GM13977 (cell line): ENCODE data around the gene GPRC5A.

Source experiments
- DNase-seq: peaks from one replicate; pipeline ENCODE4 v3.0.0; 2012; ENCODE audit warnings: low spot score
- in situ Hi-C: fragments of 300-500 bp; cut with MboI; formaldehyde crosslinking; loops from one replicate; pipeline ENCODE4 v1.12.0; 2022; ENCODE audit warnings: low sequenced_read_pairs, low pct_unique_long_range_greater_than_20kb, mixed read lengths, inconsistent platforms; ENCODE audit not compliant: unreplicated experiment
- TF ChIP-seq, protein P1 (sequence below): IDR thresholded peaks from 2 replicates; pipeline ENCODE4 v1.5.1; 2012; ENCODE audit warnings: mild to moderate bottlenecking, control low read depth; ENCODE audit not compliant: insufficient read depth; ENCODE audit errors: extremely low read depth, missing control alignments

The GPRC5A gene

DNA sequence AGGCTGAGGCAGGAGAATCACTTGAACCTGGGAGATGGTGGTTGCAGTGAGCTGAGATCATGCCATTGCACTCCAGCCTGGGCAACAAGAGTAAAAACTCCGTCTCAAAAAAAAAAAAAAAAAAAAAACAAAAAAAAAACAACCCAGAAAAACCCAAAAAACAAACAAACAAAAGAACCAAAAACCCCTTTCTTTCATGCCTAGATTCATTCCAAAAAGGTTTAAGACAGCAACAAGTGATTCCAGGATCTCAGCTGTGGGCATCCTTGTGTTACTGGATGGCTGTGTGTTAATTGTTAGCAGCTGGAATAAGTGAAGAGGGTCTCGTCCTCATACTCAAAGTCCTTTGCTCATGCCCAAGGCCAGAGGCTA lies 9.4 kb downstream of the GPRC5A start:
- in situ Hi-C loops, result no loop called here
- TF ChIP-seq, protein P1, sequence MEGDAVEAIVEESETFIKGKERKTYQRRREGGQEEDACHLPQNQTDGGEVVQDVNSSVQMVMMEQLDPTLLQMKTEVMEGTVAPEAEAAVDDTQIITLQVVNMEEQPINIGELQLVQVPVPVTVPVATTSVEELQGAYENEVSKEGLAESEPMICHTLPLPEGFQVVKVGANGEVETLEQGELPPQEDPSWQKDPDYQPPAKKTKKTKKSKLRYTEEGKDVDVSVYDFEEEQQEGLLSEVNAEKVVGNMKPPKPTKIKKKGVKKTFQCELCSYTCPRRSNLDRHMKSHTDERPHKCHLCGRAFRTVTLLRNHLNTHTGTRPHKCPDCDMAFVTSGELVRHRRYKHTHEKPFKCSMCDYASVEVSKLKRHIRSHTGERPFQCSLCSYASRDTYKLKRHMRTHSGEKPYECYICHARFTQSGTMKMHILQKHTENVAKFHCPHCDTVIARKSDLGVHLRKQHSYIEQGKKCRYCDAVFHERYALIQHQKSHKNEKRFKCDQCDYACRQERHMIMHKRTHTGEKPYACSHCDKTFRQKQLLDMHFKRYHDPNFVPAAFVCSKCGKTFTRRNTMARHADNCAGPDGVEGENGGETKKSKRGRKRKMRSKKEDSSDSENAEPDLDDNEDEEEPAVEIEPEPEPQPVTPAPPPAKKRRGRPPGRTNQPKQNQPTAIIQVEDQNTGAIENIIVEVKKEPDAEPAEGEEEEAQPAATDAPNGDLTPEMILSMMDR, result no peak
- DNase-seq, result no peak

DNA sequence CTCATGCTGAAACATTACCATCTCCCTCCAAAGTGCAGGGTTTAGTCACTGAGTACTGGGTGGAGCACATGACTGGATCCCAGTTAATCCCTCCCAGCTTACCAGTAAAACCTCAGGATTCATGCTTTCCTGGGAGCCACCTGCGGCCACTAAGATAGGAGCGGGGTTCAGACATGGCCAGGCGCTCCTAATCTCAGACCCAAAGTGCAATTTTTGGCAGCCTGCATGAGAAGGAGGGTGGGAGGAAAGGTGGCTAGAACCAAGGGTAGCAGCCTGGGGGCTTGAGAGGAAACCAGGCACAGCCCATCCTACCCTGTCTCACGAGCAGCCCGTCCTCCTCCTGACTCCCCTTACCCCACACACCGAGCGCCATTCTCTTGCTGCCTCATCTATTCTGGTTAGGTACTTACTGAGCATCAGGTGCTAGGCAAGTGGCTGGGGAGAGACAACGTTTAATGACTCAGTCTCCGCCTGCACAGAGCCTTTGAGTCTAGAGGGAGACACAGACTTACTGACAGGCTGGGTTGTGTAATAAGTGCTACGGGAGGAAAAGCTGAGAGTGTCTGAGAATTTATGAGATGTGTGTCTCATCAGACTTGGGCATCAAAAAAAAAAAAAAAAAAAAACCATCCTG lies 9.9 kb downstream of the GPRC5A start:
- in situ Hi-C loops, result no loop called here
- no peak for DNase-seq
- TF ChIP-seq, protein P1, result no peak

DNA sequence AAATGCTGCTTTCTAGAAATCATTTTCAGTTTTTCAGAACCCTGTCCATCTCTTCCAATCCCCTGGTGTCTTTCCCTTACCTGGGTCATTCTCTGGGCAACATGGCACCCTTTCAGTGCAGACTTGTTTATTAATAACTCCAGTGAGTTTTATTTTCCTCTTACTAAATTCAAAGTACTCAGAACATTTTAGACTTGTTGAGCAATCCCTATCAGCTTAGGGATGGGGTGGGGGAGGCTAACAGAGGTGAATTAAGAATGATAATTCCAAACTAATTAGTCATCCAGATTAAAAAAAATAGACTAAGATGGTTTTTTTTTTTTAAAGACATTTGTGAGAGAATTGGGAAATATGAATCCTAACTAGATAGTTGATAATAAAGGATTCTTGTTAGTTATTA lies 10.7 kb downstream of the GPRC5A start:
- in situ Hi-C loops, result no loop called here
- DNase-seq, result no peak

DNA sequence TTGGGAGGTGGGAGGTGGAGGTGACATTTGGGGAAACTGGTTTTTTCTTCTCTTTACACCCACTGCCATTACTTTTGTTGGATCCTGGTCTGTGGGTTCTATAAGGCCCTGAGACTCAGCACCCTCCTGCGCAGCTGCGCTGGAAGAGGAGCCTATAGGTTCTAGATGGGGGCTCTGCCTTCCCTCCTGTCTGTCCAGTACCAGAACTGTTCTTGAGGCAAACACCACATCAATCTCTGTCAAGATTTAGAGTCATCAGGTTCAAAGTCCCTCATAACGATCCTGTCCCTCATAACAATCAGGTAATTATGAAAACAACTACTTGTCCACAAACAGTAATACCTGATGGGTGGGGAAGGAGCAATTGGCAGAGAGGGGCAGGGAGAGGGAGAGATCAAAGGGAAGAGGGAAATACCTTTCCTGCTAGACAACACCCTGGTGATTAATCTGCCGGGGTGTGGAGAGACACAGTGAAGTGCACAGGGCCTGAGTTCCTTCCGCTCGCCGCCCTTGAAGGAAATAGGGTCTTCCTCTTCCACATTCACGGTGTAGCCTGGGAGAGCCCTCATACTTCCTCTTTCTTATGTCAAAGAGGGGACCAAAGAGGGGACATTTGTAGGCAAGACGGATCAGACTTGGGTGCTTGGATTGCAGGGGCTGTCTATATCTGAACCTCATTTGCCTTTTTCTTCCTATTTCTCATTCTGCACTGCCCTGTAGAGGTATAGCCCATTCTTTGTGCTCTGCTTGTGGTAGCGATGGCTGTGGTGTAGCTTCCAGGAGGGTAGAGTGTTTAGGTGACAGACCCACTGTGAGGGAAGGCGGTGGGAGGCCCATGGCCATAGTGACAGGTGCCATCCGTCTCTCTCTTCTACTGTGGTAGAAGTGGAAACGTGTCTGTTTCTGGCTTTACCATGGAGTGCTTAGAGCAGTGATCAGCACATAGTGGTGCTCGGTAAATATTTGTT lies 12.6 kb downstream of the GPRC5A start:
- TF ChIP-seq, protein P1, result no peak
- in situ Hi-C loops, result no loop called here
- no peak for DNase-seq

More for the DNA sequence above, 10.7 kb downstream of the GPRC5A start:
- TF ChIP-seq, protein P1, result no peak

DNA sequence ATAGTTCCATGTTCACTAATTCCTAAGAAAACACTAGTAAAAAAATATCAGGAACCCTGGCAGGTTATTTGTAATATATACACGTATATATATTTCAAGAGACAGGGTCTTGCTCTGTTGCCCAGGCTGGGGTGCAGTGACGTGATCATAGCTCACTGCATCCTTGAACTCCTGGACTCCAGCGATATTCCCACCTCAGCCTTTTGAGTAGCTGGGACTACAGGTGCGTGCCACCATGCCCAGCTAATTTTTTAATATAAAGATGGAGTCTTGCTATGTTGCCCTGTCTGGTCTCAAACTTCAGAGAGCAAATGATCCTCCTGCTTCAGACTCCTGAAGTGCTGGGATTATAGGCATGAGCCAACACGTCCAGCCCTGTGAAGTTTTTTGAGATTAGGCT lies 16.2 kb downstream of the GPRC5A start:
- TF ChIP-seq, protein P1, result no peak
- in situ Hi-C loops, result no loop called here
- no peak for DNase-seq

DNA sequence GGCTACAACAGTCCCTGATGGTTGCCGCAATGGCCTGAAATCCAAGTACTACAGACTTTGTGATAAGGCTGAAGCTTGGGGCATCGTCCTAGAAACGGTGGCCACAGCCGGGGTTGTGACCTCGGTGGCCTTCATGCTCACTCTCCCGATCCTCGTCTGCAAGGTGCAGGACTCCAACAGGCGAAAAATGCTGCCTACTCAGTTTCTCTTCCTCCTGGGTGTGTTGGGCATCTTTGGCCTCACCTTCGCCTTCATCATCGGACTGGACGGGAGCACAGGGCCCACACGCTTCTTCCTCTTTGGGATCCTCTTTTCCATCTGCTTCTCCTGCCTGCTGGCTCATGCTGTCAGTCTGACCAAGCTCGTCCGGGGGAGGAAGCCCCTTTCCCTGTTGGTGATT lies 16.9 kb downstream of the GPRC5A start:
- in situ Hi-C loops, result no loop called here
- TF ChIP-seq, protein P1, result no peak
- DNase-seq, result no peak
